Tibial nerve (tissue), 4 donors: ENCODE data around the gene ELP6. TPM values are rescaled to one million over a fixed set of nuclear protein-coding genes. Genes with fewer than 3 reads are reported as not detected.

ENCODE experiments used
- DNase-seq, 2 donors: peaks; one replicate each; pipeline ENCODE4 v3.0.0-alpha.2; 2019; ENCODE audit warnings: low spot score in 2 of 2
- H3K27ac ChIP-seq, 4 donors: fragments of 200-600 bp; sonication (generic) in 3 of 4; one replicate each; pipeline ENCODE4 v1.5.1; 2017 to 2019; ENCODE audit warnings: mild to moderate bottlenecking in 1 of 4
- H3K27me3 ChIP-seq, 2 donors: fragments of 200-600 bp; sonication (generic) in 1 of 2; one replicate each; pipeline versions ENCODE4 v1.5.1 to v1.6.0; 2017 to 2019
- H3K36me3 ChIP-seq, 3 donors: fragments of 200-600 bp; sonication (generic); one replicate each; pipeline ENCODE4 v1.5.1; 2018 to 2019
- H3K4me1 ChIP-seq, 4 donors: fragments of 200-600 bp; sonication (generic) in 3 of 4; one replicate each; pipeline ENCODE4 v1.5.1; 2017 to 2019
- H3K4me3 ChIP-seq, 4 donors: fragments of 200-600 bp; sonication (generic) in 3 of 4; one replicate each; pipeline ENCODE4 v1.5.1; 2017 to 2019; ENCODE audit warnings: mild to moderate bottlenecking in 1 of 4, moderate library complexity in 1 of 4
- H3K9me3 ChIP-seq, 4 donors: fragments of 200-600 bp; sonication (generic) in 3 of 4; one replicate each; pipeline ENCODE4 v1.5.1; 2017 to 2019
- CTCF ChIP-seq, 5 experiments: fragments of 200-600 bp in 3 of 5; fragments of 450-650 bp in 2 of 5; sonication (generic) in 3 of 5; IDR thresholded peaks; one replicate each; pipeline ENCODE4 v1.5.1; 2016 to 2019; ENCODE audit warnings: antibody characterized with exemption in 5 of 5, mild to moderate bottlenecking in 3 of 5, moderate library complexity in 2 of 5
- EP300 ChIP-seq, 2 donors: sonication (generic); formaldehyde crosslinking; IDR thresholded peaks; one replicate each; pipeline ENCODE4 v1.6.1; 2017; ENCODE audit warnings: antibody characterized with exemption in 2 of 2, mild to moderate bottlenecking in 1 of 2
- POLR2A ChIP-seq, 2 donors: fragments of 450-650 bp; IDR thresholded peaks; one replicate each; pipeline ENCODE4 v1.6.1; 2017; ENCODE audit warnings: antibody characterized with exemption in 2 of 2, mild to moderate bottlenecking in 2 of 2, moderate library complexity in 2 of 2
- WGBS, 2 donors: methylation state at CpG; one replicate each; pipeline ENCODE4 v1.1.5; 2018; 5-methylcytosine and 5-hydroxymethylcytosine counted together
- total RNA-seq, 4 donors: library from RNA; depleted of rRNA; stranded (reverse); fragments of >200 nt; gene quantifications; one replicate each; pipeline ENCODE4 v1.1.0, GENCODE V29; 2016

The ELP6 gene
- total RNA-seq, 4 donors from 2014 or later, result 19.9 to 25.5 (median 22.7) TPM

GRCh38 chr3:47495886-47496285 is 17.6 kb downstream of the ELP6 start:
- no peaks in the 10 kb centered on the region for H3K9me3 ChIP-seq
- no peaks in the 10 kb centered on the region for H3K4me1 ChIP-seq
- DNase-seq, result no peak
- no peaks in the 10 kb centered on the region for H3K27me3 ChIP-seq
- H3K27ac ChIP-seq, result no peak overlapping the region
- WGBS, 2 donors, result 92 to 93% methylated on average over 8 of the region's 8 CpGs
- H3K4me3 ChIP-seq, result no peak overlapping the region
- peaks cover 0 to 88% (median 5%) of the 10 kb centered on the region in 3 donors for H3K36me3 ChIP-seq
- TF ChIP-seq CTCF (IDR thresholded peaks at IDR 0.05), result no peak
- TF ChIP-seq EP300 (IDR thresholded peaks at IDR 0.05), result no peak
- no peak for TF ChIP-seq POLR2A (IDR thresholded peaks at IDR 0.05)

- TF ChIP-seq POLR2A (IDR thresholded peaks at IDR 0.05), result no peak
- TF ChIP-seq EP300 (IDR thresholded peaks at IDR 0.05), result no peak
- TF ChIP-seq CTCF (IDR thresholded peaks at IDR 0.05), result no peak
- no peak overlapping the region for H3K4me3 ChIP-seq
- DNase-seq, result no peak
- H3K27me3 ChIP-seq, result no peaks in the 10 kb centered on the region
- peaks cover 0 to 85% (median 5%) of the 10 kb centered on the region in 3 donors for H3K36me3 ChIP-seq
- H3K9me3 ChIP-seq, result no peaks in the 10 kb centered on the region
- no peaks in the 10 kb centered on the region for H3K4me1 ChIP-seq
- H3K27ac ChIP-seq, result no peak overlapping the region
- WGBS, 2 donors, result 92 to 96% methylated on average over 4 of the region's 4 CpGs
These were observed 18.4 kb downstream of the ELP6 start for GRCh38 chr3:47495111-47495510.

- no peaks in the 10 kb centered on the region for H3K27me3 ChIP-seq
- H3K9me3 ChIP-seq, result no peaks in the 10 kb centered on the region
- H3K4me1 ChIP-seq, result no peaks in the 10 kb centered on the region
- TF ChIP-seq POLR2A (IDR thresholded peaks at IDR 0.05) (no peak), CTCF (IDR thresholded peaks at IDR 0.05) (no peak), EP300 (IDR thresholded peaks at IDR 0.05) (no peak)
- no peak overlapping the region for H3K27ac ChIP-seq
- peaks cover 0 to 81% (median 0%) of the 10 kb centered on the region in 3 donors for H3K36me3 ChIP-seq
- no peak for DNase-seq
- H3K4me3 ChIP-seq, result no peak overlapping the region
- WGBS, 2 donors, result 88 to 91% methylated on average over 12 of the region's 12 CpGs
These were observed 21.7 kb downstream of the ELP6 start for GRCh38 chr3:47491777-47492176.

- H3K27ac ChIP-seq, result no peak overlapping the region
- H3K4me1 ChIP-seq, result no peaks in the 10 kb centered on the region
- TF ChIP-seq EP300 (IDR thresholded peaks at IDR 0.05), result no peak
- TF ChIP-seq POLR2A (IDR thresholded peaks at IDR 0.05), result no peak
- no peak for TF ChIP-seq CTCF (IDR thresholded peaks at IDR 0.05)
- 70 to 74% methylated on average over 3 of the region's 3 CpGs for WGBS, 2 donors
- H3K9me3 ChIP-seq, result no peaks in the 10 kb centered on the region
- H3K36me3 ChIP-seq, result peaks cover 0 to 75% (median 0%) of the 10 kb centered on the region in 3 donors
- no peak overlapping the region for H3K4me3 ChIP-seq
- H3K27me3 ChIP-seq, result no peaks in the 10 kb centered on the region
- no peak for DNase-seq
These were observed 22.3 kb downstream of the ELP6 start for GRCh38 chr3:47491186-47491585.

GRCh38 chr3:47487265-47487664 is 26.2 kb downstream of the ELP6 start:
- no peak for DNase-seq
- TF ChIP-seq CTCF (IDR thresholded peaks at IDR 0.05) (no peak), EP300 (IDR thresholded peaks at IDR 0.05) (no peak), POLR2A (IDR thresholded peaks at IDR 0.05) (no peak)
- Histone ChIP-seq H3K4me1 (no peaks in the 10 kb centered on the region), H3K4me3 (no peak overlapping the region), H3K36me3 (peaks cover 0 to 45% (median 0%) of the 10 kb centered on the region in 3 donors), H3K27ac (no peak overlapping the region), H3K9me3 (no peaks in the 10 kb centered on the region), H3K27me3 (no peaks in the 10 kb centered on the region)
- WGBS, 2 donors, result 94 to 96% methylated on average over 2 of the region's 2 CpGs
